ENCODE results near the gene SCG3.
A peak's percentile ranks its signal among the peaks of the same experiment; 100 is the strongest.

SCG3 gene

GRCh38 chr15:51724673-51725072, 43.4 kb downstream of the SCG3 start:
- no peak overlapping the region for H4K91ac ChIP-seq (ENCODE audit: low read length)
- H3K23ac ChIP-seq (ENCODE audit: low read length in 2 of 2): no peak overlapping the region
- peaks cover 0 to 4% of the 10 kb centered on the region in 2 experiments for H3K36me3 ChIP-seq (ENCODE audit: control insufficient read depth in 1 of 2, insufficient read depth in 2 of 2, low read depth in 1 of 2, low read length in 2 of 2)
- no peak overlapping the region for H3K9ac ChIP-seq (ENCODE audit: low read length)
- no CpG with 5 or more reads among the region's 1 CpG for WGBS
- H2AFZ ChIP-seq (ENCODE audit: low read depth, low read length): no peak overlapping the region
- no peak overlapping the region for H4K8ac ChIP-seq (ENCODE audit: low read length)
- H3K27ac ChIP-seq (ENCODE audit: low read length, poor library complexity, severe bottlenecking): no peak overlapping the region
- H3K9me3 ChIP-seq (ENCODE audit: control insufficient read depth, low read length): no peaks in the 10 kb centered on the region
- no peak overlapping the region for H2BK15ac ChIP-seq (ENCODE audit: low read depth, poor library complexity, severe bottlenecking)
- no peak overlapping the region for H3K14ac ChIP-seq (ENCODE audit: low read length in 2 of 2)
- no peaks in the 10 kb centered on the region for H3K79me1 ChIP-seq (replicated peaks; ENCODE audit: low read length, poor library complexity, severe bottlenecking)
- H2BK120ac ChIP-seq (ENCODE audit: low read depth, low read length): no peak overlapping the region
- H3K4me2 ChIP-seq (ENCODE audit: low read length, poor library complexity, severe bottlenecking): no peak overlapping the region
- peak; percentile 39 for DNase-seq
- peaks cover 5% of the 10 kb centered on the region for H3K4me1 ChIP-seq (ENCODE audit: control insufficient read depth, insufficient read depth, low read depth, low read length)
- H2BK12ac ChIP-seq (ENCODE audit: low read length in 2 of 2): no peak overlapping the region
- H3K18ac ChIP-seq (ENCODE audit: low read depth in 1 of 2, low read length in 2 of 2): no peak overlapping the region
- H3K4me3 ChIP-seq (ENCODE audit: insufficient read depth in 1 of 2, low read depth in 1 of 2, low read length in 2 of 2): no peak overlapping the region
- no peak overlapping the region for H2BK5ac ChIP-seq (ENCODE audit: low read depth, low read length, poor library complexity, severe bottlenecking)
- H3K27me3 ChIP-seq (ENCODE audit: control insufficient read depth in 1 of 2, insufficient read depth in 1 of 2, low read length in 2 of 2): no peaks in the 10 kb centered on the region
- H2AK5ac ChIP-seq (ENCODE audit: low read length, severe bottlenecking): no peak overlapping the region
- no peak overlapping the region for H3K4ac ChIP-seq (ENCODE audit: low read depth in 1 of 2, low read length in 2 of 2)

GRCh38 chr15:51726302-51727073, 45.2 kb downstream of the SCG3 start:
- 2% methylated on average over 5 of the region's 5 CpGs for WGBS
- DNase-seq: peak; percentile 97
- no peak overlapping the region for H3K23ac ChIP-seq (ENCODE audit: low read length in 2 of 2)

GRCh38 chr15:51727141-51727897, 46.0 kb downstream of the SCG3 start:
- Histone ChIP-seq H3K4me1 (ENCODE audit: control insufficient read depth, insufficient read depth, low read depth, low read length) (peaks cover 6% of the 10 kb centered on the region), H3K4me3 (ENCODE audit: insufficient read depth in 1 of 2, low read depth in 1 of 2, low read length in 2 of 2) (no peak overlapping the region), H2AFZ (ENCODE audit: low read depth, low read length) (no peak overlapping the region), H4K8ac (ENCODE audit: low read length) (no peak overlapping the region), H4K91ac (ENCODE audit: low read length) (peak overlapping the region; percentile 15), H2AK5ac (ENCODE audit: low read length, severe bottlenecking) (no peak overlapping the region), H3K18ac (ENCODE audit: low read depth in 1 of 2, low read length in 2 of 2) (peak overlapping the region; percentile 58 to 81), H3K36me3 (ENCODE audit: control insufficient read depth in 1 of 2, insufficient read depth in 2 of 2, low read depth in 1 of 2, low read length in 2 of 2) (no peaks in the 10 kb centered on the region), H3K14ac (ENCODE audit: low read length in 2 of 2) (peak overlapping the region in 1 of 2 experiments; percentile 5), H3K9me3 (ENCODE audit: control insufficient read depth, low read length) (no peaks in the 10 kb centered on the region), H3K27me3 (ENCODE audit: control insufficient read depth in 1 of 2, insufficient read depth in 1 of 2, low read length in 2 of 2) (no peaks in the 10 kb centered on the region), H3K27ac (ENCODE audit: low read length, poor library complexity, severe bottlenecking) (no peak overlapping the region), H3K4me2 (ENCODE audit: low read length, poor library complexity, severe bottlenecking) (no peak overlapping the region), H2BK120ac (ENCODE audit: low read depth, low read length) (peak overlapping the region; percentile 45), H3K9ac (ENCODE audit: low read length) (no peak overlapping the region), H3K23ac (ENCODE audit: low read length in 2 of 2) (no peak overlapping the region), H2BK5ac (ENCODE audit: low read depth, low read length, poor library complexity, severe bottlenecking) (no peak overlapping the region), H3K4ac (ENCODE audit: low read depth in 1 of 2, low read length in 2 of 2) (peak overlapping the region in 1 of 2 experiments; percentile 57), H3K79me1 (replicated peaks; ENCODE audit: low read length, poor library complexity, severe bottlenecking) (no peaks in the 10 kb centered on the region), H2BK15ac (ENCODE audit: low read depth, poor library complexity, severe bottlenecking) (no peak overlapping the region), H2BK12ac (ENCODE audit: low read length in 2 of 2) (peak overlapping the region; percentile 55 to 83)
- peak; percentile 81 for DNase-seq
- WGBS: 45% methylated on average over 4 of the region's 4 CpGs

More at GRCh38 chr15:51726302-51727073, 45.2 kb downstream of the SCG3 start:
- Histone ChIP-seq H3K4me1 (ENCODE audit: control insufficient read depth, insufficient read depth, low read depth, low read length) (peaks cover 5% of the 10 kb centered on the region), H2BK120ac (ENCODE audit: low read depth, low read length) (peak overlapping the region; percentile 45), H3K36me3 (ENCODE audit: control insufficient read depth in 1 of 2, insufficient read depth in 2 of 2, low read depth in 1 of 2, low read length in 2 of 2) (no peaks in the 10 kb centered on the region), H3K4me3 (ENCODE audit: insufficient read depth in 1 of 2, low read depth in 1 of 2, low read length in 2 of 2) (no peak overlapping the region), H3K4ac (ENCODE audit: low read depth in 1 of 2, low read length in 2 of 2) (peak overlapping the region in 1 of 2 experiments; percentile 57), H3K4me2 (ENCODE audit: low read length, poor library complexity, severe bottlenecking) (no peak overlapping the region), H3K79me1 (replicated peaks; ENCODE audit: low read length, poor library complexity, severe bottlenecking) (no peaks in the 10 kb centered on the region), H2BK15ac (ENCODE audit: low read depth, poor library complexity, severe bottlenecking) (no peak overlapping the region), H4K8ac (ENCODE audit: low read length) (no peak overlapping the region), H3K18ac (ENCODE audit: low read depth in 1 of 2, low read length in 2 of 2) (peak overlapping the region; percentile 58 to 64), H3K27ac (ENCODE audit: low read length, poor library complexity, severe bottlenecking) (peak overlapping the region; percentile 17), H3K14ac (ENCODE audit: low read length in 2 of 2) (peak overlapping the region in 1 of 2 experiments; percentile 58), H2AFZ (ENCODE audit: low read depth, low read length) (no peak overlapping the region), H2BK12ac (ENCODE audit: low read length in 2 of 2) (peak overlapping the region; percentile 47 to 55), H3K9ac (ENCODE audit: low read length) (no peak overlapping the region), H4K91ac (ENCODE audit: low read length) (no peak overlapping the region), H3K27me3 (ENCODE audit: control insufficient read depth in 1 of 2, insufficient read depth in 1 of 2, low read length in 2 of 2) (no peaks in the 10 kb centered on the region), H2AK5ac (ENCODE audit: low read length, severe bottlenecking) (no peak overlapping the region), H2BK5ac (ENCODE audit: low read depth, low read length, poor library complexity, severe bottlenecking) (no peak overlapping the region), H3K9me3 (ENCODE audit: control insufficient read depth, low read length) (no peaks in the 10 kb centered on the region)

Data from mesenchymal stem cell (in vitro differentiated cells and primary cell).